22Rv1 (cell line): ENCODE results near the gene MSH4.
"Not testable (repeated sequence)": the region's sequence is repeated elsewhere in the genome, so short reads cannot be mapped to it uniquely, and the experiment has no call there.

Source experiments
- H3K27ac ChIP-seq: fragments of 450-650 bp; 2 replicates; pipeline ENCODE4 v1.5.1; 2017
- CTCF ChIP-seq: fragments of 450-650 bp; IDR thresholded peaks from 2 replicates; pipeline ENCODE4 v1.5.1; 2017; ENCODE audit warnings: mild to moderate bottlenecking
- ZFX ChIP-seq: fragments of 450-650 bp; IDR thresholded peaks from 2 replicates; pipeline ENCODE4 v1.6.1; 2017; ENCODE audit warnings: antibody characterized with exemption, borderline replicate concordance

MSH4 gene

GRCh38 chr1:75796376-75797272 lies at the start of gene MSH4:
TSS of gene MSH4 (plus strand) at chr1:75796882. CDS start at chr1:75796986, 104 bp downstream.
- peak within 1 kb of the TSS; percentile 23 for H3K27ac ChIP-seq
- TF ChIP-seq ZFX (no peak), CTCF (no peak)

- not testable (repeated sequence) for H3K27ac ChIP-seq
Observed at GRCh38 chr1:75757210-75757609, 39.5 kb upstream of the MSH4 start.

GRCh38 chr1:75758543-75758942 lies 38.1 kb upstream of the MSH4 start:
- H3K27ac ChIP-seq: not testable (repeated sequence)

- TF ChIP-seq CTCF (no peak), ZFX (no peak)
- H3K27ac ChIP-seq: no peak overlapping the region
Observed at GRCh38 chr1:75764057-75764655, 32.5 kb upstream of the MSH4 start.

GRCh38 chr1:75765697-75766355 lies 30.9 kb upstream of the MSH4 start:
- TF ChIP-seq CTCF (no peak), ZFX (no peak)
- no peak overlapping the region for H3K27ac ChIP-seq

GRCh38 chr1:75768016-75768415 lies 28.7 kb upstream of the MSH4 start:
- no peak for TF ChIP-seq ZFX
- TF ChIP-seq CTCF: no peak
- H3K27ac ChIP-seq: no peak overlapping the region

- no peak overlapping the region for H3K27ac ChIP-seq
- TF ChIP-seq ZFX (no peak), CTCF (no peak)
Observed at GRCh38 chr1:75770761-75771160, 25.9 kb upstream of the MSH4 start.

GRCh38 chr1:75771978-75772377 lies 24.7 kb upstream of the MSH4 start:
- no peak overlapping the region for H3K27ac ChIP-seq
- no peak for TF ChIP-seq CTCF
- TF ChIP-seq ZFX: no peak

- H3K27ac ChIP-seq: not testable (repeated sequence)
Observed at GRCh38 chr1:75777812-75778211, 18.9 kb upstream of the MSH4 start.

GRCh38 chr1:75778694-75779093 lies 18.0 kb upstream of the MSH4 start:
- H3K27ac ChIP-seq: not testable (repeated sequence)

- H3K27ac ChIP-seq: not testable (repeated sequence)
Observed at GRCh38 chr1:75780183-75780582, 16.5 kb upstream of the MSH4 start.

- not testable (repeated sequence) for H3K27ac ChIP-seq
Observed at GRCh38 chr1:75783920-75784319, 12.8 kb upstream of the MSH4 start.
